ENCODE measurements around the gene CCNYL1. TPM values are rescaled to one million over a fixed set of nuclear protein-coding genes. Genes with fewer than 3 reads are reported as not detected.

CCNYL1 gene
- total and polyA plus RNA-seq, 2 donors from 2014 or later, result 6.7 to 14.6 TPM

DNA sequence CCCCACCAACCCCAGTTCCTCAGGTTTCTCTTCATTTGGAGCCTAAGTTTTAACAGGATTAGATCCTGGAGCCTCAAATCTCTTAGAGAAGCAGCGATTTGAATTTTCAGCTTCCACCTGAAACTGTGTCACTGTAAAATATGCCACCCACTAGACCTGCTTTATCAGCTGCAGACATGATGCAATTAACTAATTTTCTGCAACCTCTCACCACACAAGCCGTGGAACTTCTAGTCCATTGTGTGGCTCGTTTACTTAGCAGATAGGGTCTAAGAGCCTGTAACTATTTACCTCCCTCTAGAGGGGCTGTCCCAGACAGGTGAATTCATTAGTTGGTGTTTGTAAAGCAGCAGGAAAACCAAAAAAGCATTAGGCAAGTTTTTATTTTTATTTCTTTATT is 89.8 kb downstream of the CCNYL1 start:
- peaks cover 0 to 2% (median 0%) of the 10 kb centered on the region in 3 donors for H3K4me1 ChIP-seq (ENCODE audit: control insufficient read depth in 2 of 3, insufficient read depth in 2 of 3, low read depth in 1 of 3, low read length in 3 of 3)
- H3K9ac ChIP-seq (ENCODE audit: low read length in 3 of 3), result no peak overlapping the region
- no peaks in the 10 kb centered on the region for H3K27me3 ChIP-seq (ENCODE audit: control insufficient read depth, insufficient read depth, low read length)
- H3K4me3 ChIP-seq (ENCODE audit: low read length in 3 of 3), result no peak overlapping the region
- intact Hi-C loops (cut with DNase I), result no loop called here
- H3K36me3 ChIP-seq (ENCODE audit: control insufficient read depth in 2 of 3, insufficient read depth in 3 of 3, low read length in 3 of 3), result no peaks in the 10 kb centered on the region
- no peak for DNase-seq
- H3K27ac ChIP-seq (ENCODE audit: low read depth in 2 of 2, low read length in 2 of 2), result no peak overlapping the region
- H3K9me3 ChIP-seq (ENCODE audit: control insufficient read depth in 2 of 3, insufficient read depth in 1 of 3, low read length in 3 of 3), result no peaks in the 10 kb centered on the region
- TF ChIP-seq, protein P1, sequence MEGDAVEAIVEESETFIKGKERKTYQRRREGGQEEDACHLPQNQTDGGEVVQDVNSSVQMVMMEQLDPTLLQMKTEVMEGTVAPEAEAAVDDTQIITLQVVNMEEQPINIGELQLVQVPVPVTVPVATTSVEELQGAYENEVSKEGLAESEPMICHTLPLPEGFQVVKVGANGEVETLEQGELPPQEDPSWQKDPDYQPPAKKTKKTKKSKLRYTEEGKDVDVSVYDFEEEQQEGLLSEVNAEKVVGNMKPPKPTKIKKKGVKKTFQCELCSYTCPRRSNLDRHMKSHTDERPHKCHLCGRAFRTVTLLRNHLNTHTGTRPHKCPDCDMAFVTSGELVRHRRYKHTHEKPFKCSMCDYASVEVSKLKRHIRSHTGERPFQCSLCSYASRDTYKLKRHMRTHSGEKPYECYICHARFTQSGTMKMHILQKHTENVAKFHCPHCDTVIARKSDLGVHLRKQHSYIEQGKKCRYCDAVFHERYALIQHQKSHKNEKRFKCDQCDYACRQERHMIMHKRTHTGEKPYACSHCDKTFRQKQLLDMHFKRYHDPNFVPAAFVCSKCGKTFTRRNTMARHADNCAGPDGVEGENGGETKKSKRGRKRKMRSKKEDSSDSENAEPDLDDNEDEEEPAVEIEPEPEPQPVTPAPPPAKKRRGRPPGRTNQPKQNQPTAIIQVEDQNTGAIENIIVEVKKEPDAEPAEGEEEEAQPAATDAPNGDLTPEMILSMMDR (IDR thresholded peaks at IDR 0.05; ENCODE audit: borderline replicate concordance, extremely low read depth, insufficient read depth), result no peak
- FAIRE-seq, result no peak

DNA sequence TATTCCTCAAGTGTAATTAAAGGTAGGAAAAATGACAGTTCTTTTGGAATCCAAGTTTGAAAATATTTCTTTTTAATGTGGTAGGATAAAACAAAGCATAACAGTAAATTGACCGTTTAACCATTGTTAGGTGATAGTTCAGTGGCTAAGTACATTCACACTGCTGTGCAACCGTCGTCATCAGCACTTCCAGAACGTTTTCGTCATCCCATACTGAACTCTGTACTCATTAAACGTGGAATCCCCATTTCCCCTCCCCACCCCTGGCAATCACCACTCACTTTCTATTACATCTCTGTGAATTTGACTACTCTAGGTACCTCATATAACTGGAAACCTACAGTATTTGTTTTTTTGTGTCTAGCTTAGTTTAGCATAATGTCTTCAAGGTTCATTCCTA is 91.2 kb downstream of the CCNYL1 start:
- intact Hi-C loops (cut with DNase I), result no loop called here
- TF ChIP-seq, protein P1 (IDR thresholded peaks at IDR 0.05; ENCODE audit: borderline replicate concordance, extremely low read depth, insufficient read depth), result no peak
- H3K9ac ChIP-seq (ENCODE audit: low read length in 3 of 3), result no peak overlapping the region
- no peak overlapping the region for H3K4me3 ChIP-seq (ENCODE audit: low read length in 3 of 3)
- no peak for DNase-seq
- H3K9me3 ChIP-seq (ENCODE audit: control insufficient read depth in 2 of 3, insufficient read depth in 1 of 3, low read length in 3 of 3), result no peaks in the 10 kb centered on the region
- FAIRE-seq, result no peak
- no peak overlapping the region for H3K27ac ChIP-seq (ENCODE audit: low read depth in 2 of 2, low read length in 2 of 2)
- no peaks in the 10 kb centered on the region for H3K27me3 ChIP-seq (ENCODE audit: control insufficient read depth, insufficient read depth, low read length)
- no peaks in the 10 kb centered on the region for H3K36me3 ChIP-seq (ENCODE audit: control insufficient read depth in 2 of 3, insufficient read depth in 3 of 3, low read length in 3 of 3)
- no peaks in the 10 kb centered on the region for H3K4me1 ChIP-seq (ENCODE audit: control insufficient read depth in 2 of 3, insufficient read depth in 2 of 3, low read depth in 1 of 3, low read length in 3 of 3)

Other genes with a start within 250 kb of the CCNYL1 start
- 63.8 TPM for gene CREB1, start 181.7 kb upstream of the CCNYL1 start, total RNA-seq
- 8.9 TPM for gene CREB1, start 181.7 kb upstream of the CCNYL1 start, polyA plus RNA-seq (ENCODE audit: insufficient read depth, low read depth, low replicate concordance)
- 10.7 TPM for gene METTL21A, start 86.2 kb upstream of the CCNYL1 start, total RNA-seq
- 17.4 TPM for gene METTL21A, start 86.2 kb upstream of the CCNYL1 start, polyA plus RNA-seq (ENCODE audit: insufficient read depth, low read depth, low replicate concordance)
- gene FZD5, start 58.3 kb downstream of the CCNYL1 start, total RNA-seq, result 24.2 TPM
- gene FZD5, start 58.3 kb downstream of the CCNYL1 start, polyA plus RNA-seq (ENCODE audit: insufficient read depth, low read depth, low replicate concordance), result 4.1 TPM